SW480 (cell line): ENCODE measurements around the gene PDIK1L.
"Not testable (repeated sequence)": the region's sequence is repeated elsewhere in the genome, so short reads cannot be mapped to it uniquely, and the experiment has no call there.

Source experiments
- DNase-seq: peaks from one replicate; pipeline ENCODE4 v3.0.0-alpha.2; 2016; ENCODE audit warnings: low spot score

PDIK1L gene

DNA sequence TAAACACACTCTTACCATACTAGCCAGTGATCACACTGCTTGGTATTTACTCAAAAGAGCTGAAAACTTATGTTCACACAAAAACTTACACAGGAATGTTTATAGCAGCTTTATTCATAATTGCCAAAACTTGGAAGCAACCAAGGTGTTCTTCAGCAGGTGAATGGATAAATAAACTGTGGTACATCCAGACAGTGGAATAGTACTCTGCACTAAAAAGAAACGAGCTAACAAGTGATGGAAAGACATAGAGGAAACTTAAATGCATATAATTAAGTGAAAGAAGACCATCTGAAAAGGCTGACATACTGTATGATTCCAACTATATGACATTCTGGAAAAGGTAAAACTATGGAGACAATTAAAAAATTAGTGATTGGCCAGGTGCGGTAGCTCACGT is 20.7 kb upstream of the PDIK1L start:
- no peak for DNase-seq

DNA sequence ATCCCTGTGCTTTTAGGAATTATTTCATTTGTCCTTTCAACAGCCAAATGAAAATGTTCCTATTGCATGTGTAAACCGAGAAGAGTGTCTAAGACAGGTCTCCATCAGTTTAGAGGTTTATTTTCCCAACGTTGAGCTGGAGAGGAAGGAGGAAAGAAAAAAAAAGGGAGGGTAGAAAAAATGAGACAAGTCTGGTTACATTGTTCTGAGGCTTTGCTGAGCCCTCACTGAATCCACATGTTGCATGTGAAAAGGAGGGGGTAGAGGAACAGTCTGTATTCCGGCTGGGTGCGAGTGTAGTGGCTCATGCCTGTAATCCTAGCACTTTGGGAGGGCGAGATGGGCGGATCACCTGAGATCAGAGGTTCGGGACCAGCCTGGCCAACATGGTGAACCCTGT is 19.2 kb upstream of the PDIK1L start:
- no peak for DNase-seq

DNA sequence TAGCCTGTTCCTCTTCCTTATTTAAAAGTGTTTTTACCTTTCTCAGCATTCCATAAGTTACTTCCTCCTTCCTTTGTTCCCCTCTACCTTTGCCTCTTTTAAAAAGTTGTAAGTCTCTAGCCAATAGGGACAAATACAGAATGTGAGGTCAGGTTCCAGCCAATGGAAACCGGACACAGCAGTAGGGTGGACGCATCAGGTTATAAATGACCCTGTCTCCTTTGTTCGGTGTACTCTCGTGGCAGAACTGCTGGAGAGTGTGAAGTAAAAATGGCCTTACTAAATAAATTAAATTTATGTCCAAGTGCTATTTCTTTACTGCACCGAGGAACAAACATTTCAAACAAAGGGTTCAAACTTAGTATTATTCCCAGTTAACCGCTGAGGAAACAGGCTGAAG is 18.1 kb upstream of the PDIK1L start:
- DNase-seq = not testable (repeated sequence)

DNA sequence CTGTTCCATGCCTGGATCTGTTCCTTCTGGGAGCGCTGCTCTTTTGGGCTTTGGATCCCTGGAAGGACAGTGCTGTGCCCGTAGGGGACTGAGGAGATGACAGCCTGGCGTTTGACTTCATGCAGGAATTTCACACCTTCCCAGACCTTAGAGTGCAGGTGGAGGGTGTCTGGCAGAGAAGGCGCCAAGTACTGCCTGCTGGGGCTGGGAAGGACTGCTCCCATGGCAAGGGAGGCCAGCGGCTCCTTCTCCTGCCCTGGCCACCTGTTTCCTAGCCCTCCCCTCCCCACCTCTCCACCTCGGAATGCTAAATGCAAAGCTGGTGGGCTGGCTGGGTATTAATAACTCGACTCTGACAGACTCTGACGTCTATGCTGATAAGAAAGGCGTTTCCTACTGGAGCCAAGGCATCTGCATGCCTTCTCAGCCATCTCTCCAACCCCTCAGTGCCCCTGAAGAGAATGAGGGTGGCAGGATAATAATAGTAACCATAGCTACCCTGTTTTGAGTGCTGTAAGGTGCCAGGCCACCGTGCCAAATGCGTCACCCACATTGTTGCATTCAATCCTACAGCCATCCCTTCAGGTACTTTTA is 17.5 kb upstream of the PDIK1L start:
- DNase-seq = no peak

DNA sequence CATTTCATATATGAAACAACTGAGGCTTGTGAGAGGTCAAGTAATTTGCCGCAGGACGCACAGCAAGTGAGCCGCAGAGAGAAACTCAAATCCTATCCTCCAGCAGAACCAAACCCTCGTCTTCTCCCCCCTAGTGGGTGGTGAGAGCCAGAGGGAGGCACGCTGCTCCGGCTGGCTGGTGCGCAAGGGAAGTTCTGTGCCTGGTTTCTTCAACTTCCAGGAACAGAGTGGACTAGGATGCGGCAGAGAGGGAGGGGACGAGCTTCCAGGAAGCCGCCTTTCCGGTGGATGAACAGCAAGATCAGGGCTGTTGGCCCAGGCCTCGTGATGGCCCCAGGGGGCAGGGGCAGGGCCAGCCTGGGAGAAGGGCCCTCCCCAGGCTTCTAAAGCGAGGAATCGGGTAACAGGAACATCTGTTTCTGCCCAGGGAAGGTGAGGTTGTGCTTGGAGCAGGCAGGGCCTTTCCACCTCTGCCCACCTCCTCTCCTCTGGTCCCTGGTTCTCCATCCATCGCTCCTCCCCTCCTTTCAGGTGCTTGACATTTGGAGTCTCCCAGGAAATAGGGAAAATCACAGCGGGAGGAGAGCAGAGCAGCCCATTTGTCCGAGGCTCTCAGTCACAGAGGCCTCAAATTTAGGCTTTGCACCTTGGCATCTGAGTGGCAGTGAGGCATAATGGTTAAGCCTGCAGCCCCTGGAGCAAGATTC is 16.8 kb upstream of the PDIK1L start:
- no peak for DNase-seq

DNA sequence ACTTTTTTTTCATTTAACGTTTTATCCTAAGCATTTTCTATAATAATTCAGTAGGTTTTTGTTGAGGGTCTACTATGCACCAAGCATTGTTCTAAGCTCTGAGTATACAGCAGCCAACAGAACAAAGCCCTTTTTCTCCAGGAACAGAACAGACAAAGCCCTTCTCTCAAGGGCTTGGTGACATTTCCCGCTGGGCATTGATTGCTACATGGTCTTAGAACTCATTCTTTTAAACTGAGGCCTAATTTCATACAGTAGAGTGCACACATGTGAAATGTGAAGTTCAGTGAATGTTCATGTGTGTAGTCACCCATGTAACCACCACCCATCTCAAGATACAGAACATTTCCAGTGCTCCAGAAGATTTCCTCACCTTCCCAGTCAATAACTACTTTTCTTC is 15.2 kb upstream of the PDIK1L start:
- no peak for DNase-seq

DNA sequence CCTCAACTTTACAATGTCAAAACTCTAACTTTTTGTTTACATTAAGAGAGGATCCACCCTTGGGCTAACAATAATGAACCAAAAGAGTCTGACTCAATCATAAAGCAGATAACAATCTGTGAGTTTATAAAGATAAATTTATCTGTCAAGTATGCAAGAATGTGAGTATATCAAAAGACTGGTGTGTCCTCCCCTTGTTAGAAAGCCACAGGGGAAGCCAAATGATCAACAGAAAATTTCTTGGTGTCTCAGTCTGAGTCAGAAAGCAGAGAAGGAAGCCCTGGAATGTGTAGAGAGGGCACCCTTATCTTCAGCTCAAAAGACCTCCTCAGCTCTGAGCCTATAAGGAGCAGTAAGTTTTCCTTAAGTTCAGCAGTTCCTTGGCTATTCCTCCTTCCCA is 13.9 kb upstream of the PDIK1L start:
- peak; percentile 46 for DNase-seq

DNA sequence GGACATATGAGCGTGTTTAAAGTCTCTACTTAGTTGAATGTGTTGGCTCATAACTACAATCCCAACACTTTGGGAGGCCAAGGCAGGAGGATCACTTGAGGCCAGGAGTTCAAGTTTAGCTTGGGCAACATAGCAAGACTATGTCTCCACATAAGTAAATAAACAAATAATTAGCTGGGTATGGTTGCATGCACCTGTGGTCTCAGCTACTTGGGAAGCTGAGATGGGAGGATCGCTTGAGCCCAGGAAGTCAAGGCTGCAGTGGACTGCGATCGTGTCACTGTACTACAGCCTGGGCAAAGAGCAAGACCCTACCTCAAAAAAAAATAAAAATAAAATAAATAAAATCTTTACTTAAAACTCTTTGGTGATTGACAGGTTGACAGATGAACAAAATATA is 13.0 kb upstream of the PDIK1L start:
- no peak for DNase-seq

DNA sequence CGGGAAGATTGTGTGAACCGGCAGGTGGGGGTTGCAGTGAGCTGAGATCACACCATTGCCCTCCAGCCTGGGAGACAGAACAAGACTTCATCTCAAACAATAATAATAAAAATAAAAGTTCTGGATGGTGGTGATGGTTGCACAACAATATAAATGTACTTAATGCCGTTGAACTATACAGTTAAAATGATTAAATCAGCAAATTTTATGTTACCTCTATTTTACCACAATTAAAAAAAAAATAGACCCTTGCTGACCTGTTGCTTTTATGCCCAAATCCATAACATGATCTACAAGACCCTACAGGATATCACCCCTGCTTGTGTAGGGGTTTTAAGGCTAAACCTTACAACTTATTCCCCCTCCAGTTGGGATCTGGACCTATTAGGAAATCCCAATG is 11.8 kb upstream of the PDIK1L start:
- DNase-seq = no peak

DNA sequence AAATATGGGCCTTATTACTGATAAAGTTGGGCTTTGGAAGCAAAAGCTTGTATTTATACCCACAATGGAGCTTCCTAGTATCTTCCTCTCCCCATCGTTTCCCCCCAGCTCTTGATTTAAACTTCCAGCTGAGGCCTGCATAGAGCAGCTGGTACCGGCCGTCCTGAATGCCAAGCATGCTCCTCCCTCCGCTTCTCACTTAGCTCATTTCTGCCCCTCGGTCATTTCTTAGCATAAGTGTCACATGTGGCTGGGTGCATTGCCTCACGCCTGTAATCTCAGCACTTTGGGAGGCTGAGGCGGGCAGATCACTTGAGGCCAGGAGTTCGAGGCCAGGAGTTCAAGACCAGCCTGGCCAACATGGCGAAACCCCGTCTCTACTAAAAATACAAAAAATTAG is 11.4 kb upstream of the PDIK1L start:
- not testable (repeated sequence) for DNase-seq

DNA sequence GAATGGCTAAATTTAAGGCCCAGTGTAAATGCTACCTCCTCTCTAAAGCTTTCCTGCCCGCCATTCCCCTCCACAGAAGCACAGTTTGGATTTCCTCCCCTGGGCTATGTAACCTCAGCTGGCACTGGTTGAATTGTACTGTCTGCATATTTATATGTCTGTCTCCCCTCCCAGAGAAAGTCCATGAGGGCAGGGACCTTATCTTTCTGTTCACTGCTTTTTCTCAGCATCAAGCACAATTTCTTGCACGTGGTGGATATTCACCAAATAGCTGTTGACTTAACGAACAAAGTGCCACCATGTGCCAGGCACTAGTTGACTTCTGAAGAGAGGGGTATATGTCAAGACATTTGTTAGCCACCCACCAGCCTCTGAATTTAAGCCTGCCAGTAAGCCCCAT is 9.5 kb upstream of the PDIK1L start:
- no peak for DNase-seq

DNA sequence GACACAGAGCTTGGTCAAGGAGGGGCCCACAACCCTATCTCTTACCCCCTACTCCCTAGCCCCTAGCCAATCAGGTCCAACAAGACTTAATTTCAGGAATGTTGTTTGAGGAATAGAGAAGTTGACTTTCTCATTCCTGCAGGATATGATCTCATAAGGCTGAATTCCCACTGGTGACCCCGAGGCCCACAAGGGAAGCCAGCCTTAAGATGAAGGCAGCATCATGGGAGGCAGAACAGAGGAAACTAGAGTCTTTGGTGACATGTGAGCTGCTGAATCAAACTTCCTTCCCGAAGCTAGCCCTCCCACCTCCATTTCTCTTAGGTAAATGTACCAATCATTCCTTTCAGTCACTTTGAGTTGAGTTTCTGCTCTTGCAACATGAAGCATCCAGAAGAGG is 9.1 kb upstream of the PDIK1L start:
- no peak for DNase-seq

DNA sequence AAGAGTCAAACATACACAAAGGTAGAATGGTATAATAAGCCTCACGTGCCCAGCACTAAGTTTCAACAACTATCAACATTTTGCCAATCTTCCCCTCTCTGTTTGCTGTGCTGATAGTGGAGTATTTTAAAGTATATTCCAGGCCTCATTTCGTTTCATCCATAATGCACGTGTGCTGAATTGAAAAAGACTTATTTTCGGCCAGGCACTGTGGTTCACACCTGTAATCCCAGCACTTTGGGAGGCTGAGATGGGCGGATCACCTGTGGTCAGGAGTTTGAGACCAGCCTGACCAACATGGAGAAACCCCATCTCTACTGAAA is 6.4 kb upstream of the PDIK1L start:
- DNase-seq = not testable (repeated sequence)

DNA sequence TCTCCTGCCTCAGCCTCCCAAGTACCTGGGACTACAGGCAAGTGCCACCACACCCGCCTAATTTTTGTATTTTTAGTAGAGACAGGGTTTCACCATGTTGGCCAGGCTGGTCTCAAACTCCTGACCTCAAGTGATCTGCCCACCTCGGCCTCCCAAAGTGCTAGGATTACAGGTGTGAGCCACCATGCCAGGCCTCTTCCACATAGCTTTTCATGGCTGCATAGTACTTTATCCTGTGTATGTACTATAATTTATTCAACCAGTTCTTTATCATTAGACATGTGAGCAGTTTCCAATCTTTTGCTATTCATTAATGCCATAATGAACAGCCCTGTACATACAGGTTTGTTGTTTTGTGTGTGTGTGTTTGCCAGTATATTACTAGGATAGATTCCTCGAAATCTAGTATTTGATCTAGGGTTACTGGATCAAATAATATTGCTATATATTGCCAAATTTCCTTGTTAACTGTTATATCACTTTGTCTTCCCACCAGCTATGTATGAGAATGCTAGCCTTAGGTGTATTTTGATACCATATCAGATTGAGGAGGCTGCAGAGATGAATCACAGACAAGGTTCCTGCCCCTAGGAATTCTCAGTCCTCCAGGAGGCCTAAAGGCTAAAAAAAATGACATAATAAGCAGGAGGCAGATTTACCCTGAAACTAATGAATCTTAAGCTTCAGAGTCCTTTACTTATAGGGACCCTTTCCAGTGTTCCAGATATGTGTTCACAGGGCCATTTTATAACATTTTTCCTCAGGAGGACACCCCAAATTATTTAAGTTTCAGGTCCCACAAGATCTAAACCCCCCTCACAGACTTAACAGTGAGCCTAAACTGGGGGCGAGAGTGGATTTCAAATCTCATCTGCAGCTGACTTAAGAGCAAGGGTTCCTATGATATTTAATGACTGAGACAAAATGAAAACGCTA is 2.1 kb upstream of the PDIK1L start:
- DNase-seq = no peak

DNA sequence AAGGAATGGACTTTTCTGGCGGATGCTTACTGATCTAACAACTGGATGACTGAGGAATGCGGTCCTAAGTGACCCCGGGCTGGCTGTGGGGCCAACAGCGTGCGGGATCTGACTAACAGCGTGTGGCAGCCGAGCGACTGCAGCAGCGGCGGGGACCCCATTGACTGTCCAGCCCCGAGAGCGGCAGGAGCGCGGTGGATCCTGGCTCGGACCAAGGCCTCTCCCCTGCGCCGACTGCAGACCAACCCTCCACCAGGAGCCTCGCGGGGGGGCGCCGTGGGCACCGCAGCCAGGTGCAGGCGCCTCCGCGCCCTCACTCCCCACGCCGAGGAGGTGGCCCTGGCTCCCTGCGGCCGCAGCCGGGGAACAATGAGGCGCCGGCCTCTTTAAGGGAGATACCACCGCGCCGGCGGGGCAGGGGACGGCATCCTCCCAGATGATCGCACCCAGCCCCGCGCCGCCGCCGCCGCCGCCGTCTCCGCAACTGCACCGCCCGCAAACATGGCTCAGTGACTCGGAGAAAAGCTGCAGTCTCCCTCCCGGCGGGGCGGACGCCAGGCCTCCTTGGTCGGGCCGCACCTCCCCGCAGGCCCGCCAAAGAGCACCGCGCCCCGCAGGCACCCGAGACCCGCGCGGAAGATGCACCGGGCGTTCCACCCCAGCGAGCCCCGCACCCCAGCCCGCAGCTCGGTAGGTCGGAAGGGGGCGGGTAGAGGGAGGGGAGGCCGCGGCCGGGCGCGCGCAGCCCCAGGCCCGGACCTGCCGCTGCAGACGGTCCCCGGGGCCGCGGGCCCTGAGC is 694 bp upstream of the PDIK1L start:
- DNase-seq = peak; percentile 80

DNA sequence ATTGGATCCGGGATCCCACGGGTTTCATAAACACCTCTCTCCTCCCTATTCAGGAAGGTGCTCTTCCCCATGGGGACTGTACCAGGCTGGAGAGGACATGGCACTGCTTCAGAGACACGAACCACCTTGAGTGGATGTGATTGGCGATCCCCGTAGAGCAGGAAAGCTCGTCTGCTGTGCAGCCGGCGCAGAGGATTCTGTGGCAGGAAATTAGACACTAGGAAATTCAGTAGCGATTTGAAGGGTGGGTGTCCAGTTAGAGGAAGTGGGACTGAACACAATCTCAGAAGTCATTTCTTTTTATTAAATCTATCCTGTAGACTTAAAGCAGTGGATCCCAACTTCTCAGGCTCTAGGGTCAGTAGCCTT is 767 bp downstream of the PDIK1L start:
- DNase-seq = peak; percentile 46

DNA sequence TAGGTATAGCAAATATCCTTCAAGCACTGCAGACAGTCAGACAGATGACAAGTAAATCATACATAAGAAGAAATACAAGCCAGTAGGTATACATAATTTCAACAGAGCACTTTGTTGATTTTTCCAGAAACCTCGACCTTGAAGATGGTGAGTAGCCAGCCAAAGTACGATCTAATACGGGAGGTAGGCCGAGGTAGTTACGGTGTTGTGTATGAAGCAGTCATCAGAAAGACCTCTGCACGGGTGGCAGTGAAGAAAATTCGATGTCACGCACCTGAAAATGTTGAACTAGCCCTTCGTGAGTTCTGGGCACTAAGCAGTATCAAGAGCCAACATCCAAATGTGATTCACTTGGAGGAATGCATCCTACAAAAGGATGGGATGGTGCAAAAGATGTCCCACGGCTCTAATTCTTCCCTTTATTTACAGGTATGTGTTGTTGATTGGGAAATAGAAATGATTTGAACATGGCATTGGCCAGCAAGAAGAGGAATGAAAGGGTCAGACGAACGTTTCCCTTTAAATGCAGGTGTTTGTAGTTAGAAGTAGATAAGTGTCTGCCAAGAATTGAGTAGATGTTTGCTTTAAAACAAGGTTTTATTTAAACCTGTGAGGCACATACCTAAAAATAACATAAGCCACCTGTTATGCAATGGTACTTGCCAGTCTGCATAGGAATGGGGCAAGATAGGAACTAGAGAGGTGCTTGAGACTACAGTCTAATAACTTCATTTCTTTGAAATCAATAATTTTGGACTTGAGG is 2.7 kb downstream of the PDIK1L start:
- no peak for DNase-seq

DNA sequence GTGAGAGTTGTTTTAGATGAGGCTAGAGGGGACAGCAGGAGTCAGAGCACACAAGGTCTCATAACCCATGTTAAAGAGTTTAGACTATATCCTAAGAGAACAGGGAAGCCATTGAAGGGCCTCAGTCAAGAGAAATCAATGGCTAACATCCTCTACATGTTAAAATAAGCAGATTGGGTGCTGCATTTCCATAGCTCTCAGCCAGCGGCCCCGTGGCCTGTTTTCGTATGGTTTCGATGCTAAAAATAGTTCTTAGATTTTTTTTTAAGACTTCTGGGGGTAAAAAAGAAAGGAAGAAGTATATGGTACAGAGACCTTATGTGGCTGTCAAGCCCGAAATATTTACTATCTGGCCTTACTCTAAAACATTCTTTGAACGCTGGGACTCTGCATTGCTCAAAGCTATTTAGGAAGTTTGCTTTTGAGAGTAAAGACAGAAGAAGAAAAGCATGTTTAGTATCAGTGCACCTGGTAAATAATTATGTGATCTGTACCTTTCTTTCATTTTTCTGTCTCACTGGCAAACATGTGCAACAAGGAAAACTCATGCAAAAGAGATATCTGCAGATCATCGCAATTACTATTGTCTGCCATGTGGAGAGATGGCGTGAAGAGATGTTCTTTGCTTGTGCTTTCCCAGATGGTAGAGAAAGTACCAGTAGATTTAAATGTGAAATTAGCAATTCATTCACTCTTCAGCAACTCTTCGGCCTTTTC is 8.4 kb downstream of the PDIK1L start:
- no peak for DNase-seq

DNA sequence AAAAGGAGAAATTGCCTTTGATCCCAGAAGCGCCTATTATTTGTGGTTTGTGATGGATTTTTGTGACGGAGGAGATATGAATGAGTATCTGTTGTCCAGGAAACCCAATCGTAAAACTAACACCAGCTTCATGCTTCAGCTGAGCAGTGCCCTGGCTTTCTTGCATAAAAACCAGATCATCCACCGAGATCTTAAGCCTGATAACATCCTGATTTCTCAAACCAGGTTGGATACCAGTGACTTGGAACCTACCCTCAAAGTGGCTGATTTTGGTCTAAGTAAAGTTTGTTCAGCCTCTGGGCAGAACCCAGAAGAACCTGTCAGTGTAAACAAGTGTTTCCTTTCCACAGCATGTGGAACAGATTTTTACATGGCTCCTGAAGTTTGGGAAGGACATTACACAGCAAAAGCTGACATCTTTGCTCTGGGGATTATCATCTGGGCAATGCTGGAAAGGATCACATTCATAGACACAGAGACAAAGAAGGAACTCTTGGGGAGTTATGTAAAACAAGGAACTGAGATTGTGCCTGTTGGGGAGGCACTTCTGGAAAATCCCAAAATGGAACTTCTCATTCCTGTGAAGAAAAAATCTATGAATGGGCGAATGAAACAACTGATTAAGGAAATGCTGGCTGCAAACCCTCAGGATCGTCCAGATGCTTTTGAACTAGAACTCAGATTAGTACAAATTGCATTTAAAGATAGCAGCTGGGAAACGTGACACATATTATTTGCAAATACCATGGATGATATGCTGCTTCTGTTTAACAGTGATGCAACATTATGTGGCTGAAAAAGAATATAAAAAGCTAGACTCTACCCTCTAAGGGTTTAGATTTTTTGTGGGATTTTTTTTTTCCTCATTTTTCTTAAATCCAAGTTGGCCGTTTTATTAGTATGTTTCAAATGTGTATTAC is 10.5 kb downstream of the PDIK1L start:
- peak; percentile 39 for DNase-seq
